K562 (cell line): Measurements from ENCODE around the gene DNMT1. TPM values are rescaled to one million over a fixed set of nuclear protein-coding genes. Genes with fewer than 3 reads are reported as not detected.

Experiments used
- BDP1 ChIP-seq: IDR thresholded peaks from 3 replicates; pipeline ENCODE4 v1.6.1; 2011; ENCODE audit not compliant: insufficient read length, insufficient read depth
- CXXC5 ChIP-seq: fragments of 250-450 bp; sonication (Bioruptor Pico); IDR thresholded peaks from 2 replicates; pipeline ENCODE4 v1.8.0; 2022; ENCODE audit warnings: inconsistent platforms, mild to moderate bottlenecking, moderate library complexity
- GABPA ChIP-seq: fragments of 200-800 bp; sonication (Bioruptor generic); conservative IDR thresholded peaks from 2 replicates; pipeline ENCODE4 v1.6.1; 2016; ENCODE audit warnings: low read depth, missing genetic modification characterization, missing compliant biosample characterization
- MBD1 ChIP-seq: fragments of 250-450 bp; sonication (Bioruptor Pico); IDR thresholded peaks from 2 replicates; pipeline ENCODE4 v1.8.0; 2022; ENCODE audit warnings: inconsistent platforms
- SIN3A ChIP-seq, 2 experiments: fragments of 150-350 bp in 1 of 2; IDR thresholded peaks; 2 replicates each; pipeline ENCODE4 v1.6.1; 2011 to 2016; ENCODE audit warnings: borderline replicate concordance in 2 of 2, low read depth in 2 of 2, low read length in 2 of 2, mild to moderate bottlenecking in 2 of 2, moderate library complexity in 2 of 2; ENCODE audit not compliant: control insufficient read depth in 1 of 2
- SMAD3 ChIP-seq: fragments of 450-650 bp; formaldehyde crosslinking; conservative IDR thresholded peaks from 2 replicates; pipeline ENCODE4 v1.4.0; 2020; ENCODE audit warnings: mild to moderate bottlenecking
- SOX6 ChIP-seq: fragments of 450-650 bp; IDR thresholded peaks from 2 replicates; pipeline ENCODE4 v1.6.1; 2014; ENCODE audit warnings: mild to moderate bottlenecking
- TGIF2 ChIP-seq: sonication (generic); formaldehyde crosslinking; IDR thresholded peaks from 2 replicates; pipeline ENCODE4 v1.8.1; 2022; ENCODE audit warnings: mild to moderate bottlenecking, missing genetic modification reagents, moderate library complexity
- TOE1 ChIP-seq, 2 experiments: fragments of 450-650 bp in 1 of 2; sonication (generic) in 1 of 2; formaldehyde crosslinking in 1 of 2; IDR thresholded peaks; 2 replicates each; pipeline versions ENCODE4 v1.7.1 to v1.8.0; 2016 to 2022; ENCODE audit warnings: borderline replicate concordance in 2 of 2, mild to moderate bottlenecking in 2 of 2, antibody characterized with exemption in 1 of 2, inconsistent platforms in 1 of 2, low read depth in 1 of 2, missing genetic modification reagents in 1 of 2, moderate library complexity in 1 of 2
- ZNF3 ChIP-seq: fragments of 250-450 bp; sonication (Bioruptor Pico); IDR thresholded peaks from 2 replicates; pipeline ENCODE4 v1.5.0; 2021; ENCODE audit warnings: mild to moderate bottlenecking, moderate library complexity
- ZNF740 ChIP-seq, 3 experiments: fragments of 200-800 bp in 1 of 3; sonication (Bioruptor generic) in 1 of 3; sonication (generic) in 1 of 3; formaldehyde crosslinking in 1 of 3; IDR thresholded peaks; 2 replicates each; pipeline versions ENCODE4 v1.6.1 to v1.8.0; 2016 to 2022; ENCODE audit warnings: mild to moderate bottlenecking in 2 of 3, missing compliant biosample characterization in 2 of 3, missing genetic modification characterization in 2 of 3, missing genetic modification reagents in 1 of 3
- polyA plus RNA-seq, 8 experiments: library from polyadenylated mRNA; depleted of rRNA in 4 of 8; stranded (reverse) in 5 of 8; unstranded in 3 of 8; fragments of >200 nt; fragmentation: Nextera tagmentation in 2 of 8; fragmentation: Illumina TruSeq in 1 of 8; extraction: Ambion mirVana in 2 of 8; extraction: Trizol in 1 of 8; gene quantifications; 2 replicates each; pipeline versions ENCODE4 v1.2.1 to v1.2.3, GENCODE V29; 2011 to 2014; ENCODE audit warnings: inconsistent platforms in 1 of 8, missing spikeins in 1 of 8
- total RNA-seq, 7 experiments: library from RNA; depleted of rRNA in 6 of 7; stranded (reverse); fragments of >200 nt in 6 of 7; fragmentation: Illumina TruSeq in 2 of 7; extraction: Trizol in 2 of 7; gene quantifications; 2 replicates each; pipeline versions ENCODE4 v1.2.1 to v1.2.3, GENCODE V29; 2011 to 2021; ENCODE audit warnings: low replicate concordance in 1 of 7
- TF ChIP-seq, protein P1 (sequence below): sonication (generic); formaldehyde crosslinking; IDR thresholded peaks from 2 replicates; pipeline ENCODE4 v1.9.0; 2022; ENCODE audit warnings: mild to moderate bottlenecking, missing genetic modification reagents
- TF ChIP-seq, protein P2 (sequence below): fragments of 250-450 bp; sonication (Bioruptor Pico); IDR thresholded peaks from 2 replicates; pipeline ENCODE4 v1.8.0; 2022; ENCODE audit warnings: moderate library complexity, mild to moderate bottlenecking, inconsistent platforms
- TF ChIP-seq, protein P3 (sequence below): fragments of 200-800 bp; sonication (Bioruptor generic); IDR thresholded peaks from 2 replicates; pipeline ENCODE4 v1.6.1; 2017; ENCODE audit warnings: missing genetic modification characterization, missing compliant biosample characterization
- TF ChIP-seq, protein P4 (sequence below): fragments of 450-650 bp; formaldehyde crosslinking; IDR thresholded peaks from 2 replicates; pipeline ENCODE4 v1.4.0; 2020; ENCODE audit warnings: mild to moderate bottlenecking, moderate library complexity

The DNMT1 gene
- total and polyA plus RNA-seq, 9 of the 15 experiments (the other 6 are each of a cell fraction or from before 2014, with no cell fraction given) = 80.1 to 271 (median 121) TPM

GRCh38 chr19:10104665-10105508, 89.9 kb downstream of the DNMT1 start (continued):
- TF ChIP-seq ZNF740 (CRISPR knock-in tag; IDR thresholded peaks at IDR 0.05) = no peak
- 0 out of 4 replicates have a peak, but pooled peaks of 1 of the 2 experiments have one; percentile 40 for TF ChIP-seq ZNF740 (tag; IDR thresholded peaks at IDR 0.05)
- TF ChIP-seq GABPA (tag) = no peak
- TF ChIP-seq SIN3A (IDR thresholded peaks at IDR 0.05; ENCODE audit: borderline replicate concordance in 2 of 2, control insufficient read depth in 1 of 2, low read depth in 2 of 2, low read length in 2 of 2) = no peak
- TF ChIP-seq SMAD3 (CRISPR knock-in tag) = no peak
- TF ChIP-seq CXXC5 (CRISPR knock-in tag) = no peak
- TF ChIP-seq TOE1 (IDR thresholded peaks at IDR 0.05; ENCODE audit: borderline replicate concordance) = no peak
- TF ChIP-seq TOE1 (CRISPR knock-in tag; IDR thresholded peaks at IDR 0.05; ENCODE audit: borderline replicate concordance, low read depth) = no peak
- TF ChIP-seq, protein P1, sequence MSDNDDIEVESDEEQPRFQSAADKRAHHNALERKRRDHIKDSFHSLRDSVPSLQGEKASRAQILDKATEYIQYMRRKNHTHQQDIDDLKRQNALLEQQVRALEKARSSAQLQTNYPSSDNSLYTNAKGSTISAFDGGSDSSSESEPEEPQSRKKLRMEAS (CRISPR knock-in tag) = peak; percentile 53; the same call in 1 of the 2 replicates
- TF ChIP-seq, protein P2, sequence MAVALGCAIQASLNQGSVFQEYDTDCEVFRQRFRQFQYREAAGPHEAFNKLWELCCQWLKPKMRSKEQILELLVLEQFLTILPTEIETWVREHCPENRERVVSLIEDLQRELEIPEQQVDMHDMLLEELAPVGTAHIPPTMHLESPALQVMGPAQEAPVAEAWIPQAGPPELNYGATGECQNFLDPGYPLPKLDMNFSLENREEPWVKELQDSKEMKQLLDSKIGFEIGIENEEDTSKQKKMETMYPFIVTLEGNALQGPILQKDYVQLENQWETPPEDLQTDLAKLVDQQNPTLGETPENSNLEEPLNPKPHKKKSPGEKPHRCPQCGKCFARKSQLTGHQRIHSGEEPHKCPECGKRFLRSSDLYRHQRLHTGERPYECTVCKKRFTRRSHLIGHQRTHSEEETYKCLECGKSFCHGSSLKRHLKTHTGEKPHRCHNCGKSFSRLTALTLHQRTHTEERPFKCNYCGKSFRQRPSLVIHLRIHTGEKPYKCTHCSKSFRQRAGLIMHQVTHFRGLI (CRISPR knock-in tag) = no peak
- no peak for TF ChIP-seq TGIF2
- TF ChIP-seq, protein P3, sequence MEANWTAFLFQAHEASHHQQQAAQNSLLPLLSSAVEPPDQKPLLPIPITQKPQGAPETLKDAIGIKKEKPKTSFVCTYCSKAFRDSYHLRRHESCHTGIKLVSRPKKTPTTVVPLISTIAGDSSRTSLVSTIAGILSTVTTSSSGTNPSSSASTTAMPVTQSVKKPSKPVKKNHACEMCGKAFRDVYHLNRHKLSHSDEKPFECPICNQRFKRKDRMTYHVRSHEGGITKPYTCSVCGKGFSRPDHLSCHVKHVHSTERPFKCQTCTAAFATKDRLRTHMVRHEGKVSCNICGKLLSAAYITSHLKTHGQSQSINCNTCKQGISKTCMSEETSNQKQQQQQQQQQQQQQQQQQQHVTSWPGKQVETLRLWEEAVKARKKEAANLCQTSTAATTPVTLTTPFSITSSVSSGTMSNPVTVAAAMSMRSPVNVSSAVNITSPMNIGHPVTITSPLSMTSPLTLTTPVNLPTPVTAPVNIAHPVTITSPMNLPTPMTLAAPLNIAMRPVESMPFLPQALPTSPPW = peak; percentile 49; the same call in 1 of the 2 replicates
- no peak for TF ChIP-seq MBD1 (CRISPR knock-in tag)
- 0 out of 2 replicates have a peak, but pooled peaks have one; percentile 36 for TF ChIP-seq SOX6
- TF ChIP-seq, protein P4, sequence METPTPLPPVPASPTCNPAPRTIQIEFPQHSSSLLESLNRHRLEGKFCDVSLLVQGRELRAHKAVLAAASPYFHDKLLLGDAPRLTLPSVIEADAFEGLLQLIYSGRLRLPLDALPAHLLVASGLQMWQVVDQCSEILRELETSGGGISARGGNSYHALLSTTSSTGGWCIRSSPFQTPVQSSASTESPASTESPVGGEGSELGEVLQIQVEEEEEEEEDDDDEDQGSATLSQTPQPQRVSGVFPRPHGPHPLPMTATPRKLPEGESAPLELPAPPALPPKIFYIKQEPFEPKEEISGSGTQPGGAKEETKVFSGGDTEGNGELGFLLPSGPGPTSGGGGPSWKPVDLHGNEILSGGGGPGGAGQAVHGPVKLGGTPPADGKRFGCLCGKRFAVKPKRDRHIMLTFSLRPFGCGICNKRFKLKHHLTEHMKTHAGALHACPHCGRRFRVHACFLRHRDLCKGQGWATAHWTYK (CRISPR knock-in tag) = no peak
- no peak for TF ChIP-seq BDP1
- no peak for TF ChIP-seq ZNF3 (CRISPR knock-in tag)
